ENCODE data around the gene CRTC1.
A peak's percentile ranks its signal among the peaks of the same experiment; 100 is the strongest.

The CRTC1 gene

DNA sequence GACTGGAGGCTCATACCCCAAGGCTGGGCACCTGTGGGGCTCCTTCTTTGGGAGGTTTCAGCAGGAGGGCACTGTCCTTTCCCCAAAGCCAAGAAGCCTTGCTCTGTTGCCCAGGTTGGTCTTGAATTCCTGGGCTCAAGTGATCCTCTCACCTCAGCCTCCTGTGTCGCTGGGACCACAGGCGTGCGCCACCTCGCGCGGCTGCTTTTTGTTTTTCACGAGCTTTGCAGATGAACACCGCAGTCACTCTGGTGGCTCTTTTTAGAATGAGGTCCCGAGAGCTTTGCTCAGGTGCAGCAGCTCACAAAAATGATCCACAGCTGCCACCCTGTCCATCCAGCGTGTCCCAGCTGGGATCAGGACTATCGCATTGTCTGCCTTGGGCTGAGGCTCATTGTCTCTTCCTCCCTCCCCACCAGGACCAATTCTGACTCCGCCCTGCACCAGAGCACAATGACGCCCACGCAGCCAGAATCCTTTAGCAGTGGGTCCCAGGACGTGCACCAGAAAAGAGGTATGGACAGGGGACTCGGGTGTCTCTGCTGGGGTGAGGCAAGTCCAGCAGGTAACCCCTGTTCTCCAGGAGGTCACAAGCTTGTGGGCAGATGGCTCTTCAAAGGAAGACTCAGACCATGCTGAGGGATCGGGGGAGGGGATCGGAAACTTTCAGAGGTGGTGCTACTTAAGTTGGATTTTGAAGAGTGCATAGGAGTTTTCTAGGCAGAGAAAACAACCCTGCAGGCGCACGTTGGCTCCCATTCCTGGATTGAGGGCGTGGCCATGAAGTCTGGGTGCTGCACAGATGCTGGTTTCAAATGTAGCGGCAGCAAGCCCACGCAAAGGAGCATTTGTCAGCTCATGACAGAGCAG is 66.1 kb downstream of the CRTC1 start:
- no peak for DNase-seq (ENCODE audit: low read depth)
- H3K4me3 ChIP-seq (ENCODE audit: low read length): no peak overlapping the region
- TF ChIP-seq, protein P1, sequence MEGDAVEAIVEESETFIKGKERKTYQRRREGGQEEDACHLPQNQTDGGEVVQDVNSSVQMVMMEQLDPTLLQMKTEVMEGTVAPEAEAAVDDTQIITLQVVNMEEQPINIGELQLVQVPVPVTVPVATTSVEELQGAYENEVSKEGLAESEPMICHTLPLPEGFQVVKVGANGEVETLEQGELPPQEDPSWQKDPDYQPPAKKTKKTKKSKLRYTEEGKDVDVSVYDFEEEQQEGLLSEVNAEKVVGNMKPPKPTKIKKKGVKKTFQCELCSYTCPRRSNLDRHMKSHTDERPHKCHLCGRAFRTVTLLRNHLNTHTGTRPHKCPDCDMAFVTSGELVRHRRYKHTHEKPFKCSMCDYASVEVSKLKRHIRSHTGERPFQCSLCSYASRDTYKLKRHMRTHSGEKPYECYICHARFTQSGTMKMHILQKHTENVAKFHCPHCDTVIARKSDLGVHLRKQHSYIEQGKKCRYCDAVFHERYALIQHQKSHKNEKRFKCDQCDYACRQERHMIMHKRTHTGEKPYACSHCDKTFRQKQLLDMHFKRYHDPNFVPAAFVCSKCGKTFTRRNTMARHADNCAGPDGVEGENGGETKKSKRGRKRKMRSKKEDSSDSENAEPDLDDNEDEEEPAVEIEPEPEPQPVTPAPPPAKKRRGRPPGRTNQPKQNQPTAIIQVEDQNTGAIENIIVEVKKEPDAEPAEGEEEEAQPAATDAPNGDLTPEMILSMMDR (IDR thresholded peaks at IDR 0.05; ENCODE audit: insufficient read depth, low read depth, low read length, missing control alignments): no peak

DNA sequence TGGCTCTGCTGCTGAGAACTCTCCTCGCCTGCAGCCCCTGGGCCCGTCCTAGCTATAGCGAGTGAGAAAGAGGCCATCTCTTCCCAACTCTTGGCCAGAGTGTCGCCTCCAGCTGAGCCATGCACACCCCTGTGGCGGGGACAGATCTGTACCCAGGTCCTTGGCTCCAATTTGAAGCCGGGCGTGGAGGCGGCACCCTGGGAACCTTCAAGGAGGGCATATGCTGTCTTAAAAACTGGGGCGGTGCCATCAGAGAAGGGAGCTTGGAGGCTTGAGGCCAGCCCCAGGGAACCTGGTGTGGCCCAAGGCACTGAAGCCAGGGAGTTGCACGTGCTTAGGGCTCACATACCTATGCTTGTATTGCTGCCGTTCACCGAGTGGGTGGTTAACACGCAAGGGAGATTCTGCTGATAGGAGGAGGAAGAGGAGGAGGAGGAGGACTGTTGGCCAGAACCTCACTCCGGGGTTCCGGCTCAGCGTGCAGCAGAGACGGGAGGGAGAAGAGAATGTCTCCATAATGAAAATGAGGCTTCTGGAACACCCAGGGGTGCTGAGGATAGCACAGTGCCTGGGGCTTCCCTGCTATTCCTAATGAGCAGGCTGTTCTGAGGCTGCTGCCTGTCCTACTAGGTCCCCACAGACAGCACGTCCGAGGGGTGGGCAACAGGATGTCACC is 67.0 kb downstream of the CRTC1 start:
- TF ChIP-seq, protein P1 (IDR thresholded peaks at IDR 0.05; ENCODE audit: insufficient read depth, low read depth, low read length, missing control alignments): no peak
- no peak for DNase-seq (ENCODE audit: low read depth)
- H3K4me3 ChIP-seq (ENCODE audit: low read length): no peak overlapping the region

DNA sequence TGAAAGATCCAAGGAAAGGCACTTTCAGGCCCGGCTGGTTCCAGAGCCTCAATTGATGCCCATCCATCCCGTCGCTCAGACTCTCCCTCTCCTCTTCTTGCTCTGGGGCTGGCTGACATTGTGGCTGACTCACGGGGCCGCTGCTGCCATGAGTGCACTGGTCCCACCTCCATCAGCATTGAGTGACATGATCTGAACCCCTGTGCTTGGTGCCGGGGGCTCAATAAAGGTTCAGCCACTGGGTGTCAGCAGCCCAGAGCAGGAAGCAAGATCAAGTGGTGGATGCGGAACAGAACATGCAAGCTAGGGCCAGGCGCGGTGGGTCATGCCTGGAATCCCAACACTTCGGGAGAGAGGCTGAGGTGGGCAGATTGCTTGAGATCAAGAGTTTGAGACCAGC is 68.1 kb downstream of the CRTC1 start:
- no peak overlapping the region for H3K4me3 ChIP-seq (ENCODE audit: low read length)
- TF ChIP-seq, protein P1 (IDR thresholded peaks at IDR 0.05; ENCODE audit: insufficient read depth, low read depth, low read length, missing control alignments): no peak
- DNase-seq (ENCODE audit: low read depth): no peak

DNA sequence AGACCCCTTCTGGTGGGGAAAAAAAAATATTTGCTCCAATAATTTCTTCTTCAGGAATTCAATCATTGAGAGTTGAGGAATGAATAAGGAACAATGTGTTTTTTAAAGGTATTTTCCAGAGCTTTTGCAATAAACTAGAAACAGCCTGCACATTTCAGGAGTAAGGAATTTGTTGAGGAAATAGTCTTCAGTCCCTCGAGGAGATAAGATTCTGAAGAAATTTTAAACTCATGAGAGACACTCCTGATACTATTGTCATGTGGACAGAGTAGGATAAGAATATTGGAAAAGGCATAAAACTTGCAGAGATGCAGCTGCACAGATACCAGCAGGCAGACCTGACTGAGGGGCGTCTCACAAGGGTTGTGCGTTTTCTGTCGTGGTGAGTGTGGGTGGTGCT is 71.0 kb downstream of the CRTC1 start:
- no peak overlapping the region for H3K4me3 ChIP-seq (ENCODE audit: low read length)
- TF ChIP-seq, protein P1 (IDR thresholded peaks at IDR 0.05; ENCODE audit: insufficient read depth, low read depth, low read length, missing control alignments): no peak
- no peak for DNase-seq (ENCODE audit: low read depth)

- peak; percentile 93 for DNase-seq (ENCODE audit: low read depth)
These were observed 73.4 kb downstream of the CRTC1 start for GRCh38 chr19:18756896-18757295.

GRCh38 chr19:18759304-18759994 is 76.0 kb downstream of the CRTC1 start:
- TF ChIP-seq, protein P1 (IDR thresholded peaks at IDR 0.05; ENCODE audit: insufficient read depth, low read depth, low read length, missing control alignments): no peak
- H3K4me3 ChIP-seq (ENCODE audit: low read length): no peak overlapping the region
- DNase-seq (ENCODE audit: low read depth): no peak

More at GRCh38 chr19:18756896-18757295, 73.4 kb downstream of the CRTC1 start:
- H3K4me3 ChIP-seq (ENCODE audit: low read length): no peak overlapping the region
- TF ChIP-seq, protein P1 (IDR thresholded peaks at IDR 0.05; ENCODE audit: insufficient read depth, low read depth, low read length, missing control alignments): no peak

Data from epithelial cell of esophagus (primary cell).